GM18867 (cell line): ENCODE data around the gene RPIA.
A peak's percentile ranks its signal among the peaks of the same experiment; 100 is the strongest.

Experiments used
- ATAC-seq: cut with Tn5 transposase; IDR thresholded peaks from one replicate; pipeline ENCODE4 v1.9.1; 2021; ENCODE audit warnings: mild to moderate bottlenecking, moderate library complexity; ENCODE audit not compliant: unreplicated experiment

Gene RPIA

GRCh38 chr2:88683160-88684021 lies 8.1 kb upstream of the RPIA start:
- ATAC-seq: no peak

- no peak for ATAC-seq
These were observed 7.0 kb upstream of the RPIA start for GRCh38 chr2:88684519-88684918.

DNA sequence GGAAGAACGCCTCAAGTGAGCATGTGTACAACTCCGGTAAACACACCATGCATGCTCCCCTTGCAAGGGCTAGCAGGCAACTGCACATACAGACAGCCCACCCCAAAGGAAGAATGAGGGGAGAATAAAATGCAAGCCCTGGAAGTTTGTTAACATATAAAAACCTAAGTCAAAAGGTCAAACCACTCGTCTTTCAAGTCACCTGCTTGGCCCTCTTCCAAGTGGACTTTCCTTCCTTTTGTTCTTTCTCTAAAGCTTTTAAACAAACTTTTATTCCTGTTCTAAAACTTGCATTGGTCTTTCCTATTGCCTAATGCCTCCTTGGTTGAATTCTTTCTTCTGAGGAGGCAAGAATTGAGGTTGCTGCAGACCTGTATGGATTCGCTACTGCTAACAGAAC lies 5.2 kb upstream of the RPIA start:
- no peak for ATAC-seq

GRCh38 chr2:88687384-88687783 lies 4.1 kb upstream of the RPIA start:
- no peak for ATAC-seq

GRCh38 chr2:88690591-88691338 lies 708 bp upstream of the RPIA start:
- ATAC-seq: peak; percentile 4

DNA sequence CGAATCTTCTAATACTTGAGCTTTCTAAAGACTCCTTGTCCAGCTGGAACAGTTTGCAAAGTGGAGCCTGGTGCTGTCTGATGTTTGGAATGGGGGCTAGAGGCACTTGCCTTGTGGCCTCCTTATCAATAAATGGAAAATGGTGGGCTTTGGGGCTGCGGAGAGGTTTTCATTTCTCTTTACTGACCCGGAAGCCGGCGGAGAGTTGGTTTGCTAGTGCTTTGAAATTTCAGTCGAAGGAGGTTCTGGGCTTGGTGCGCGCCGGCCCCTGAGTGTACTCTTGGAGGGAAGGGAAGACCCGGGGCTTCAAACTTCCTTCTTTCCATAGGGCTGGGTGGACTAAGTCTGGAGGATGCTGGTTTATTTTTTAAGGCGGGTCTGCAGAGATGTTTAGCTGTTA lies 714 bp downstream of the RPIA start:
- ATAC-seq: no peak

DNA sequence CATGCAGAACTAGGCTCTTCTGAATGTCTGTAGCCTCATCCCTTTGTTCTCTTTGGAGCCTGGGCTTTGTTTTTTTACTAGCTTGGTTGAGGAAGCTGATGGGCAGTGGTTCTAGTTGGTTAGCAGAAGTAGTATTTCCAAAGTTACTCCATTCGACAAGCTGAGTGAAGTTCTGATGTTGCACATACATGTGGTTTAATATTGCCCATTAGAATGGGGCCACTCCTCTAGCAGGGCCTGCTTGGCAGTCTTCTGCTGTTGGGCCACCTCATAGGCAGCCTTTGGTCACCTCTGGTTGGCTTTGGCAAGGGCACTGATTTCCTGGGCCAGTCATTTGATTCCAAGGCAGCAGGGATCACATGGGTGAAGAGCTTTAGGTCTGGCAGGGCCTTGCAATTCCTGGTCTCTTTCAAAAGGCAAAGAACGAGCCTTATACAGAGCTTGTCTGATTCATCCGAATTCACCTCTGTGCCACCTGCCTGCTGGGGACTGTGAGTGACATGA lies 2.5 kb downstream of the RPIA start:
- ATAC-seq: no peak

GRCh38 chr2:88696611-88697010 lies 5.1 kb downstream of the RPIA start:
- no peak for ATAC-seq

DNA sequence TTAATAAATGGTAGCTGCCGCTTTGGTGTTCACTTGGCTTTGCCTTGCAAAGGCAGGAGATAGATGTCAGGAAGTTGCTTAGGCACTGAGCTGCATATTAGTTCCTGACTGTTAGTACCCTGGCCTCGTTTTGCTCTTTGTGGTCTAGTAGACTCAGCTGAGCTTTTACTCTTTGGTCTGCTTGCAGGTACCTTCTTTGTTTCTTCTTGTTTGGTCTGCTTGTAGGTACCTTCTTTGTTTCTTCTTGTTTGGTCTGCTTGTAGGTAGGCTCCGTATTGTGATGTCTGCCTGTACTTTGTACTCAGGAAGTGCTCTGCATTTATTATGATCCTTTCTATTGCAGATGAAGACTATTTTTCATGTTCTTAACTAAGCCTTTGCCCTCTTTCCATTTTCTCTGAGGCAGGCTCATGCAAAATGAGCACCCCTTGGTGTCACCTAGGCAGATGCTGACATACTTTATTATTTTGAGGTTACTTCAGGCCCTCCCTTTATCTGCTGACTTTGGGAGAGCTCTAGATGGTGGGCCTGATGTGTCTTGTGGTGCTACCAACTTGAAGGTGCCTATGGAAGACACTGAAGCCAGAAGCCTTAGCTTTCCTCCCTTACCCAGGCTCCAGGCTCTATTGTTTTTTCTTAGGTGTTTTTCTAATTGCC lies 6.0 kb downstream of the RPIA start:
- ATAC-seq: no peak

DNA sequence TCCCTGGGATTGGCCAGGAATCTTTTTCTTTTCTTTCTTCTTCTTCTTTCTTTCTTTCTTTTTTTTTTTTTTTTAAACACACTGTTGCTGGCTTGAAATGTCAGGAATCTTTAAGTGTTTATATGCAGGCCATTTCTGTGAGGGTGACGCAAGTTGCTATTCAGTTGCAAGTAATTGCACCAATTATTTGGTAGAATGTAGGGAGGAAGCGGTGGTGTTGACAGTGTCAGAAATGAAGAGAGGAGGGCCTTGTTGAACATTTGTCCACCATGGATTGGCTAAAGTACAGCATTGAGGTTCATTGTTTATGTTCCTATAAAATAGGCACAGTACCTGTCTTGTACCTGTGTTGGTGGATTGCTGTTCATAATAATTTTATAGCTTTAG lies 6.5 kb downstream of the RPIA start:
- ATAC-seq: no peak

GRCh38 chr2:88698498-88699233 lies 7.2 kb downstream of the RPIA start:
- no peak for ATAC-seq

DNA sequence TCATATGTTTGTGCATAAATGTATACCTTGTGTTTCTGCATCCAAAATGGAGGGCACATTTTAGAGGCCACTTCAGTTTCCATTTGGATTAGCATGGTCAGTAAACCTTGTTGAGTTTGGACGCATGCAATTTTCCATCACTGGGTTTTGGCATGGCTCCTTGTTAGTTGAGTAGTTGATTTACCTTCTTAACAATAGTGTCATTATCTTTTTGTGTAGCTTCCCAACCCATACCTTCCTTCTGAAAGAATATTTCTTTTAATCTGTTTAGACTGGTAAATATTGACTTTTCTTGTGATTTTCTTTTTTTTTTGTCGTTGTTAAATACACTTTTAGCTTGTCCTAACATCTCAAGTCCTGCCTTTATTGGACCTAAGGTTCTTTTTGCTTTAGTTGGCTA lies 15.5 kb downstream of the RPIA start:
- no peak for ATAC-seq

- ATAC-seq: no peak
These were observed 17.7 kb downstream of the RPIA start for GRCh38 chr2:88709181-88709631.

DNA sequence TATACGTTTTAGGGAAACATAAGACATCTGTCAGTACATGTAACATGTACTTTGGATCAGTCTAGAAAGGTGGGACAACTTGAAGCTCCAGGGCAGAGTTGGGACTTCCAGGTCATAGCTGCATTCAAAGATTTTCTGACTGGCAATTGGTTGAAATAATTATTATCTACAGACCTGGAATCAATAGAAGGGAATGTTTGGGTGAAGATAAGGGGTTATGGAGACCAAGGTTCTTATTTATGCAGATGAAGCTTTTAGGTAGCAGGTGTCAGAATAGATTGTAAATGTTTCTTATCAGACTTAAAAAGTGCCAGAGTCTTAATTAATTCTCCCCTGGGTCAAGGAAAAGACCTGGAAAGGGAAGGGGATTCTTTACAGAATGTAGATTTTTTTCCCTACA lies 19.8 kb downstream of the RPIA start:
- no peak for ATAC-seq

- no peak for ATAC-seq
These were observed 20.4 kb downstream of the RPIA start for GRCh38 chr2:88711897-88712296.

GRCh38 chr2:88713408-88713807 lies 21.9 kb downstream of the RPIA start:
- ATAC-seq: no peak

GRCh38 chr2:88714667-88715066 lies 23.2 kb downstream of the RPIA start:
- ATAC-seq: no peak

- ATAC-seq: no peak
These were observed 28.9 kb downstream of the RPIA start for GRCh38 chr2:88720399-88720798.

- no peak for ATAC-seq
These were observed 29.8 kb downstream of the RPIA start for GRCh38 chr2:88721268-88721667.

GRCh38 chr2:88724643-88725332 lies 33.3 kb downstream of the RPIA start:
- ATAC-seq: no peak
